Stimulated activated CD8-positive, alpha-beta memory T cell treated with anti-CD3 and anti-CD28 coated beads, Interleukin-4, amount 100 ng/mL, for 1 hour (primary cell): Measurements from ENCODE around the gene CRYBB1.
A peak's percentile ranks its signal among the peaks of the same experiment; 100 is the strongest.

Experiments
- DNase-seq, 2 donors: peaks; one replicate each; pipeline ENCODE4 v3.0.0-alpha.2; 2020; ENCODE audit warnings: low read depth in 2 of 2, low spot score in 1 of 2

CRYBB1 gene

GRCh38 chr22:26610072-26610958 lies 7.5 kb downstream of the CRYBB1 start:
- no peak for DNase-seq

- DNase-seq = no peak
Observed at GRCh38 chr22:26609287-26609686, 8.5 kb downstream of the CRYBB1 start.

- no peak for DNase-seq
Observed at GRCh38 chr22:26608129-26608528, 9.7 kb downstream of the CRYBB1 start.

GRCh38 chr22:26606611-26607010 lies 11.2 kb downstream of the CRYBB1 start:
- DNase-seq = no peak

GRCh38 chr22:26604368-26604767 lies 13.5 kb downstream of the CRYBB1 start:
- no peak for DNase-seq

- DNase-seq = no peak
Observed at GRCh38 chr22:26602127-26602526, 15.7 kb downstream of the CRYBB1 start.

GRCh38 chr22:26601726-26602125 lies 16.1 kb downstream of the CRYBB1 start:
- DNase-seq = no peak

- DNase-seq = no peak
Observed at GRCh38 chr22:26599505-26599904, 18.3 kb downstream of the CRYBB1 start.

- DNase-seq = no peak
Observed at GRCh38 chr22:26597480-26597879, 20.3 kb downstream of the CRYBB1 start.

GRCh38 chr22:26597026-26597425 lies 20.8 kb downstream of the CRYBB1 start:
- no peak for DNase-seq

- no peak for DNase-seq
Observed at GRCh38 chr22:26593763-26594162, 24.1 kb downstream of the CRYBB1 start.

- no peak for DNase-seq
Observed at GRCh38 chr22:26592421-26592891, 25.4 kb downstream of the CRYBB1 start.

- peak; percentile 44 to 59 for DNase-seq
Observed at GRCh38 chr22:26589845-26590736, 27.7 kb downstream of the CRYBB1 start, which contains the start of gene TPST2. Gene TPST2 (minus strand): TSS chr22:26590132. CDS start chr22:26541630, 48,502 bp downstream.

- DNase-seq = no peak
Observed at GRCh38 chr22:26589367-26589844, 28.4 kb downstream of the CRYBB1 start.

GRCh38 chr22:26588729-26589366 lies 29.0 kb downstream of the CRYBB1 start:
- no peak for DNase-seq

GRCh38 chr22:26587991-26588613 lies 29.7 kb downstream of the CRYBB1 start:
- DNase-seq = no peak

- DNase-seq = no peak
Observed at GRCh38 chr22:26586556-26587325, 31.1 kb downstream of the CRYBB1 start.

GRCh38 chr22:26585104-26585790 lies 32.6 kb downstream of the CRYBB1 start:
- DNase-seq = no peak

- no peak for DNase-seq
Observed at GRCh38 chr22:26584010-26584409, 33.8 kb downstream of the CRYBB1 start.
